ENCODE measurements around the gene ATP5ME. TPM values are rescaled to one million over a fixed set of nuclear protein-coding genes. Genes with fewer than 3 reads are reported as not detected.

ATP5ME gene
- total and polyA plus RNA-seq, 2 of the 13 experiments (the other 11 are each of a cell fraction or from before 2014, with no cell fraction given): 305 to 753 TPM

DNA sequence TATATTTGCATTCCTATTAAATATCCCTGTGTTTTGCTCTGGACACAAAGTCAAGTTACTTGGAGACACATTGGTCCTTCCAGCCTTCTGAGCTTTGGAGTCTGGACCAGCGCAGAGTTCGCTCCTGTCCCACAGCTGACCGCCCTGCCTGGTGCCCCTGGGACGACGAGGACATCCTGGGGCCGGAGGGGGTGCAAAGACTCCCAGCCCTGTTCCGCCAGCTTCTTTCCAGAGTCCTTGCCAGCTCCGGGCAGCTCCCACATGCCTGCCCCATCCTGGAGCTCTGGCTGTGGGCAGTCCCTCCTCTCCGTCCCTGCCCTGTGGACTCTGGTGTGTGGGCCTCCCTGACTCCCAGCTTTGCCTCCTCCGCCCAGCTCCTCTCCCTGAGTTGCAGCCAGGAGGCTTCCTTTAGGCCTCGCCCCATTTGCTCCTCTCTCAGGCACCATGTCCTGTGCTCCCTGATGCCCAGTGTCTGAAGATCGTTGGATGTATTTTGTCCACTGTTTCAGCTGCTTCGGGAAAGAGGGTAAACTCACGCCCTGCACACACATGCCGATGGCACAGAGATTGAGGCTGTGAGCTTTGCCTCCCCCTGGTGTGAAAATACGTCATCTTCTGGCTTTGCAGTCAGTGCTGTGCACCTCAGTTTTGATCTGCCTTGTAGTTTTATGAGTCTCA is 26.6 kb upstream of the ATP5ME start (continued):
- TF ChIP-seq ATF1 (CRISPR knock-in tag; IDR thresholded peaks at IDR 0.05): no peak
- TF ChIP-seq, protein P1, sequence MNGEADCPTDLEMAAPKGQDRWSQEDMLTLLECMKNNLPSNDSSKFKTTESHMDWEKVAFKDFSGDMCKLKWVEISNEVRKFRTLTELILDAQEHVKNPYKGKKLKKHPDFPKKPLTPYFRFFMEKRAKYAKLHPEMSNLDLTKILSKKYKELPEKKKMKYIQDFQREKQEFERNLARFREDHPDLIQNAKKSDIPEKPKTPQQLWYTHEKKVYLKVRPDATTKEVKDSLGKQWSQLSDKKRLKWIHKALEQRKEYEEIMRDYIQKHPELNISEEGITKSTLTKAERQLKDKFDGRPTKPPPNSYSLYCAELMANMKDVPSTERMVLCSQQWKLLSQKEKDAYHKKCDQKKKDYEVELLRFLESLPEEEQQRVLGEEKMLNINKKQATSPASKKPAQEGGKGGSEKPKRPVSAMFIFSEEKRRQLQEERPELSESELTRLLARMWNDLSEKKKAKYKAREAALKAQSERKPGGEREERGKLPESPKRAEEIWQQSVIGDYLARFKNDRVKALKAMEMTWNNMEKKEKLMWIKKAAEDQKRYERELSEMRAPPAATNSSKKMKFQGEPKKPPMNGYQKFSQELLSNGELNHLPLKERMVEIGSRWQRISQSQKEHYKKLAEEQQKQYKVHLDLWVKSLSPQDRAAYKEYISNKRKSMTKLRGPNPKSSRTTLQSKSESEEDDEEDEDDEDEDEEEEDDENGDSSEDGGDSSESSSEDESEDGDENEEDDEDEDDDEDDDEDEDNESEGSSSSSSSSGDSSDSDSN (CRISPR knock-in tag; IDR thresholded peaks at IDR 0.05): 0 out of 2 replicates have a peak, but pooled peaks have one; percentile 38
- peak; percentile 38; the same call in 1 of the 2 replicates for TF ChIP-seq FOSL2 (CRISPR knock-in tag; IDR thresholded peaks at IDR 0.05)
- TF ChIP-seq, protein P2, sequence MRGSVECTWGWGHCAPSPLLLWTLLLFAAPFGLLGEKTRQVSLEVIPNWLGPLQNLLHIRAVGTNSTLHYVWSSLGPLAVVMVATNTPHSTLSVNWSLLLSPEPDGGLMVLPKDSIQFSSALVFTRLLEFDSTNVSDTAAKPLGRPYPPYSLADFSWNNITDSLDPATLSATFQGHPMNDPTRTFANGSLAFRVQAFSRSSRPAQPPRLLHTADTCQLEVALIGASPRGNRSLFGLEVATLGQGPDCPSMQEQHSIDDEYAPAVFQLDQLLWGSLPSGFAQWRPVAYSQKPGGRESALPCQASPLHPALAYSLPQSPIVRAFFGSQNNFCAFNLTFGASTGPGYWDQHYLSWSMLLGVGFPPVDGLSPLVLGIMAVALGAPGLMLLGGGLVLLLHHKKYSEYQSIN (CRISPR knock-in tag; IDR thresholded peaks at IDR 0.05; ENCODE audit: borderline replicate concordance): no peak
- TF ChIP-seq, protein P3, sequence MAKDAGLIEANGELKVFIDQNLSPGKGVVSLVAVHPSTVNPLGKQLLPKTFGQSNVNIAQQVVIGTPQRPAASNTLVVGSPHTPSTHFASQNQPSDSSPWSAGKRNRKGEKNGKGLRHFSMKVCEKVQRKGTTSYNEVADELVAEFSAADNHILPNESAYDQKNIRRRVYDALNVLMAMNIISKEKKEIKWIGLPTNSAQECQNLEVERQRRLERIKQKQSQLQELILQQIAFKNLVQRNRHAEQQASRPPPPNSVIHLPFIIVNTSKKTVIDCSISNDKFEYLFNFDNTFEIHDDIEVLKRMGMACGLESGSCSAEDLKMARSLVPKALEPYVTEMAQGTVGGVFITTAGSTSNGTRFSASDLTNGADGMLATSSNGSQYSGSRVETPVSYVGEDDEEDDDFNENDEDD (CRISPR knock-in tag; IDR thresholded peaks at IDR 0.05; ENCODE audit: borderline replicate concordance): peak; percentile 67; the same call in 1 of the 2 replicates
- 0 out of 2 replicates have a peak, but pooled peaks have one; percentile 14 for TF ChIP-seq MED1 (CRISPR knock-in tag; IDR thresholded peaks at IDR 0.05)
- TF ChIP-seq GABPB1 (CRISPR knock-in tag; IDR thresholded peaks at IDR 0.05): peak; percentile 32; the same call in 1 of the 2 replicates
- TF ChIP-seq, protein P4, sequence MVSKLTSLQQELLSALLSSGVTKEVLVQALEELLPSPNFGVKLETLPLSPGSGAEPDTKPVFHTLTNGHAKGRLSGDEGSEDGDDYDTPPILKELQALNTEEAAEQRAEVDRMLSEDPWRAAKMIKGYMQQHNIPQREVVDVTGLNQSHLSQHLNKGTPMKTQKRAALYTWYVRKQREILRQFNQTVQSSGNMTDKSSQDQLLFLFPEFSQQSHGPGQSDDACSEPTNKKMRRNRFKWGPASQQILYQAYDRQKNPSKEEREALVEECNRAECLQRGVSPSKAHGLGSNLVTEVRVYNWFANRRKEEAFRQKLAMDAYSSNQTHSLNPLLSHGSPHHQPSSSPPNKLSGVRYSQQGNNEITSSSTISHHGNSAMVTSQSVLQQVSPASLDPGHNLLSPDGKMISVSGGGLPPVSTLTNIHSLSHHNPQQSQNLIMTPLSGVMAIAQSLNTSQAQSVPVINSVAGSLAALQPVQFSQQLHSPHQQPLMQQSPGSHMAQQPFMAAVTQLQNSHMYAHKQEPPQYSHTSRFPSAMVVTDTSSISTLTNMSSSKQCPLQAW (CRISPR knock-in tag; IDR thresholded peaks at IDR 0.05): peak; percentile 53; the same call in 1 of the 2 replicates
- 0 out of 2 replicates have a peak, but pooled peaks have one; percentile 40 for TF ChIP-seq ZNF607 (CRISPR knock-in tag; IDR thresholded peaks at IDR 0.05; ENCODE audit: borderline replicate concordance)
- no peak for TF ChIP-seq ARID2 (CRISPR knock-in tag; IDR thresholded peaks at IDR 0.05; ENCODE audit: borderline replicate concordance)
- TF ChIP-seq, protein P5, sequence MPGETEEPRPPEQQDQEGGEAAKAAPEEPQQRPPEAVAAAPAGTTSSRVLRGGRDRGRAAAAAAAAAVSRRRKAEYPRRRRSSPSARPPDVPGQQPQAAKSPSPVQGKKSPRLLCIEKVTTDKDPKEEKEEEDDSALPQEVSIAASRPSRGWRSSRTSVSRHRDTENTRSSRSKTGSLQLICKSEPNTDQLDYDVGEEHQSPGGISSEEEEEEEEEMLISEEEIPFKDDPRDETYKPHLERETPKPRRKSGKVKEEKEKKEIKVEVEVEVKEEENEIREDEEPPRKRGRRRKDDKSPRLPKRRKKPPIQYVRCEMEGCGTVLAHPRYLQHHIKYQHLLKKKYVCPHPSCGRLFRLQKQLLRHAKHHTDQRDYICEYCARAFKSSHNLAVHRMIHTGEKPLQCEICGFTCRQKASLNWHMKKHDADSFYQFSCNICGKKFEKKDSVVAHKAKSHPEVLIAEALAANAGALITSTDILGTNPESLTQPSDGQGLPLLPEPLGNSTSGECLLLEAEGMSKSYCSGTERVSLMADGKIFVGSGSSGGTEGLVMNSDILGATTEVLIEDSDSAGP (CRISPR knock-in tag; IDR thresholded peaks at IDR 0.05; ENCODE audit: borderline replicate concordance): peak; percentile 60; the same call in 1 of the 2 replicates
- no peak for TF ChIP-seq CBFB (CRISPR knock-in tag; IDR thresholded peaks at IDR 0.05)
- TF ChIP-seq ZSCAN30 (CRISPR knock-in tag; IDR thresholded peaks at IDR 0.05): no peak
- TF ChIP-seq ZNF629 (CRISPR knock-in tag; conservative IDR thresholded peaks at IDR 0.05): 0 out of 2 replicates have a peak, but pooled peaks have one; percentile 9

All from HepG2 (cell line).